Bronchial epithelial cell (primary cell): ENCODE data around the gene EPHA8. TPM values are rescaled to one million over a fixed set of nuclear protein-coding genes. Genes with fewer than 3 reads are reported as not detected.

Source experiments
- DNase-seq: peaks from one replicate; pipeline ENCODE4 v3.0.0-alpha.2; 2010; ENCODE audit warnings: low read depth
- FAIRE-seq: peaks from 2 replicates; lab custom pipeline; 2011; peaks lifted over from hg19 to GRCh38; lab: Jason Lieb, UNC
- H3K27me3 ChIP-seq: 2 replicates; pipeline ENCODE4 v1.5.1; 2011; ENCODE audit warnings: low read length; ENCODE audit not compliant: control insufficient read depth, insufficient read depth
- H3K36me3 ChIP-seq: 2 replicates; pipeline ENCODE4 v1.5.1; 2011; ENCODE audit warnings: low read length; ENCODE audit not compliant: control insufficient read depth, insufficient read depth
- H3K4me3 ChIP-seq: 2 replicates; pipeline ENCODE4 v1.5.1; 2011; ENCODE audit warnings: mild to moderate bottlenecking, low read depth, low read length, control low read depth
- CTCF ChIP-seq: IDR thresholded peaks from 2 replicates; pipeline ENCODE4 v1.5.1; 2011; ENCODE audit warnings: mild to moderate bottlenecking, moderate library complexity, low read length, control low read depth, inconsistent platforms; ENCODE audit not compliant: insufficient read depth, severe bottlenecking
- total RNA-seq: library from RNA; depleted of rRNA; stranded (reverse); fragments of >200 nt; gene quantifications from 2 replicates; pipeline ENCODE4 v1.2.1, GENCODE V29; 2014

EPHA8 gene
- total RNA-seq, 1 donor from 2014 or later = not detected

GRCh38 chr1:22585471-22585870 lies 22.2 kb downstream of the EPHA8 start:
- TF ChIP-seq CTCF = no peak
- Histone ChIP-seq H3K27me3 (no peaks in the 10 kb centered on the region), H3K4me3 (no peak overlapping the region), H3K36me3 (no peaks in the 10 kb centered on the region)
- DNase-seq = no peak
- no peak for FAIRE-seq

- DNase-seq (no peak), FAIRE-seq (no peak)
- Histone ChIP-seq H3K4me3 (no peak overlapping the region), H3K36me3 (no peaks in the 10 kb centered on the region), H3K27me3 (peaks cover 1% of the 10 kb centered on the region)
- TF ChIP-seq CTCF = no peak
Observed at GRCh38 chr1:22586356-22587130, 23.3 kb downstream of the EPHA8 start.

GRCh38 chr1:22587247-22587646 lies 24.0 kb downstream of the EPHA8 start:
- no peak for FAIRE-seq
- peaks cover 1% of the 10 kb centered on the region for H3K27me3 ChIP-seq

GRCh38 chr1:22588899-22589422 lies 25.7 kb downstream of the EPHA8 start:
- TF ChIP-seq CTCF = no peak
- H3K4me3 ChIP-seq = no peak overlapping the region
- FAIRE-seq (no peak), DNase-seq (no peak)
- H3K27me3 ChIP-seq = peaks cover 3% of the 10 kb centered on the region
- no peaks in the 10 kb centered on the region for H3K36me3 ChIP-seq

More at GRCh38 chr1:22587247-22587646, 24.0 kb downstream of the EPHA8 start:
- TF ChIP-seq CTCF = no peak
- no peaks in the 10 kb centered on the region for H3K36me3 ChIP-seq
- no peak for DNase-seq
- no peak overlapping the region for H3K4me3 ChIP-seq

GRCh38 chr1:22591576-22591975 lies 28.3 kb downstream of the EPHA8 start:
- Histone ChIP-seq H3K27me3 (peaks cover 8% of the 10 kb centered on the region), H3K4me3 (no peak overlapping the region), H3K36me3 (no peaks in the 10 kb centered on the region)
- FAIRE-seq = no peak
- DNase-seq = no peak
- no peak for TF ChIP-seq CTCF
